HS-5 (cell line): Measurements from ENCODE around the gene CTRB2.
"Not testable (repeated sequence)": the region's sequence is repeated elsewhere in the genome, so short reads cannot be mapped to it uniquely, and the experiment has no call there.

Experiments
- DNase-seq: peaks from one replicate; pipeline ENCODE4 v3.0.0-alpha.2; 2012; ENCODE audit warnings: low read depth

The CTRB2 gene

DNA sequence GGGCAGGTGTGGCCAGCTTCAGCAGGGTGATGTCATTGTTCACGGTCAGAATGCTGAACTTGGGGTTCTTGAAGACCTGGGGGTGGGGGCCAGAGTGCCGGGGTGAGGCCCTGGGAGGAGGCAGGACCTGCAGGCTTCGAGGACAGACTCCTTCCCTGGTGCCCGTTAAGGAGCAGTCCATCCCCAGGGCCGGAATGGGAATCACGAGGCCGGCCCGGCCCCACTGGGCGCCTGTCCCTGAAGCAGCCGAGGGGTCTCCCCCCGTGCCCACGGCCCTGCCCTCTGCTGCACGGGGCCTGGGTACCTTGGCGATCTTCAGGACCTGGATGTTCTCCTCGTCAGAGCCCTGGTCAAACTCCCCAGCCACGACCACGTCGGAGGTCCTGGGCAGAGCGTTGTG, 1.5 kb downstream of the CTRB2 start:
- not testable (repeated sequence) for DNase-seq

- DNase-seq, result not testable (repeated sequence)
These were observed 2.1 kb downstream of the CTRB2 start for GRCh38 chr16:75204905-75205304.

GRCh38 chr16:75204410-75204758, 2.6 kb downstream of the CTRB2 start:
- DNase-seq, result no peak

DNA sequence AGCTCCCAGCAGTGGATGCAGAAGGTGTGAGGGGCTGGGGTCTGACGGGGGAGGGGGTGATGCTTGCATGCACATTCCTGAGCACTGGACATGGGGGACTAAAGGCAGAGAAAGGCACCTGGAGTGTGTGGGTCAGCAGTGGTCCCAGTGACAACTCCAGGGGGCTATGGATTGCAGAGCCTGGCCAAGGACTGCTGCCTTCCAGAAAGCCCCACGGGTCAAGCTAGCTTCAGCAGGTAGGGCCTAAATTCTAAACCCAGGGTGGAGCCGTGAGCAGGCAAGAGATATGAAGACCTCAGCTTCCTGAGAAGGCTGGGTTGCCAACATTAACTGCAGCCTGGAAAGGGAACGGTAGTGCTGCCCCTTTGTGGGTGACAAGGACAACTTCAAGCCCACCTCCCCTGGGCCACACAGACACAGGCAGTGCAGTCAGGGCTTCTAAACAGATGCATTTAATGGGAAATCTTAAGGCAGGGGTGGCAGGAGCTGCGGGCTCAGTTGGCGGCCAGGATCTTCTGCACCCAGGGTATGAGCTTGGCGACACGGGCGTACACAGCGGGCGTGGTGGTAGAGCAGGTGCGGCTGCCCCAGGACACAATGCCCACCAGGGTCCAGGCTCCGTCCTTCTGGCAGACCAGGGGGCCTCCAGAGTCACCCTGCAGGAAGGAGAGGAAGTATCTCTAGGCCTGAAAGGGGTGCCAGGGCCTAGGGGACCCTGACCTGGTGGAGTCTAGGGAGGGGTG, 3.1 kb downstream of the CTRB2 start:
- DNase-seq, result no peak

DNA sequence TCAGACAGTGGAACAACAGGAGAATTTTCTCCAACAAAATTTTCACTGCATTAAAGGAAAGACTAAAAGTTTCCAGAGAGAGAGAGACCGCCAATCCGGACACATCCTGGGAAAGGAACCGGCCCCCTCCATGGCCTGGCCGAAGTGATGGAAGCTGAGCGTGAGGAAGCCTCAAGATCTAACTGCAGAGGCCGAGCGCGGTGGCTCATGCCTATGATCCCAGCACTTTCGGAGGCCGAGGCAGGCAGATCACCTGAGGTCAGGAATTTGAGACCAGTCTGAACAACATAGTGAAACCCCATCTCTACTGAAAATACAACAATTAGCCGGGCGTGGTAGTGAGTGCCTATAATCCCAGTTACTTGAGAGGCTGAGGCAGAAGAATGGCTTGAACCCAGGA, 3.9 kb downstream of the CTRB2 start:
- no peak for DNase-seq

DNA sequence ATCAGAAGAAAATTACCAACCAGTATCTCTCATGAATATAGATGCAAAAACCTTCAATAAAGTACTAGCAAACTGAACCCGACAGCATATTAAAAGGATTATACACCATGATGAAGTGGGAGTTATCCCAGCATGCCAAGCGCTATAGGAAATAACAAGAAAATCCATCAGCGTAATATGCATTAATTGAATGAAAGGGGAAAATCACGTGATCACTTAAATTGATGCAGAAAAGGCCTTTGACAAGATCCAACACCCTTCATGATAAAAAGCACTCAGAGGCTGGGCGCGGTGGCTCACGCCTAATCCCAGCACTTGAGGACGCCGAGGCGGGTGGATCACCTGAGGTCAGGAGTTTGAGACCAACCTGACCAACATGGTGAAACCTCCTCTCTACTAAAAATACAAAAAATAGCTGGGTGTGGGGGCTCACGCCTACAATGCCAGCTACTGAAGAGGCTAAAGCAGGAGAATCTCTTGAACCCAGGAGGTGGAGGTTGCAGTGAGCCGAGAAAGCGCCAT, 4.8 kb downstream of the CTRB2 start:
- no peak for DNase-seq

DNA sequence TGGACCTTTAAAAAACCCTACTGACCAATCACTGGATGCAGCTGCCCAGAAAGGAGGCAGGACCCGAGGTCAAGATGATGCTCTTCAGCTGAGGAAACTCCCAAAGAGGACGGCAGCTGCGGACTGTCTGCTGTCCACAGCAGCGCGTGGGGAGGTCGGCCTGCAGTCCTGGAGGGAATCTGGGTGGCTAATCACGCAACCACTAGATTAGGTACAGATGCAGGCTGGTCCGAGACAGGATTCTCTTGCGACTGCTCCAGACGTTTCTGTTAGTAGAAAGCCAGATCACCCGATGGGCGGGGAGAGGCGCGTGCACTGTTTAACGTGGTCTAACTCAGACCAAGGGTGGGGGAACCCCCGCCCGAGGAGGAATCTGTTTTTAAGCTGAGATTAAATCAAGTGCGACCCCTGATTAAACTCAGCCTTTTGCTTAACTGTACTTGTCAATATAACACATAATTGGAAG, 8.8 kb downstream of the CTRB2 start:
- DNase-seq, result no peak

GRCh38 chr16:75197522-75198134, 9.3 kb downstream of the CTRB2 start:
- no peak for DNase-seq

GRCh38 chr16:75196836-75197235, 10.1 kb downstream of the CTRB2 start:
- DNase-seq, result no peak

- DNase-seq, result no peak
These were observed 10.9 kb downstream of the CTRB2 start for GRCh38 chr16:75195811-75196790.

DNA sequence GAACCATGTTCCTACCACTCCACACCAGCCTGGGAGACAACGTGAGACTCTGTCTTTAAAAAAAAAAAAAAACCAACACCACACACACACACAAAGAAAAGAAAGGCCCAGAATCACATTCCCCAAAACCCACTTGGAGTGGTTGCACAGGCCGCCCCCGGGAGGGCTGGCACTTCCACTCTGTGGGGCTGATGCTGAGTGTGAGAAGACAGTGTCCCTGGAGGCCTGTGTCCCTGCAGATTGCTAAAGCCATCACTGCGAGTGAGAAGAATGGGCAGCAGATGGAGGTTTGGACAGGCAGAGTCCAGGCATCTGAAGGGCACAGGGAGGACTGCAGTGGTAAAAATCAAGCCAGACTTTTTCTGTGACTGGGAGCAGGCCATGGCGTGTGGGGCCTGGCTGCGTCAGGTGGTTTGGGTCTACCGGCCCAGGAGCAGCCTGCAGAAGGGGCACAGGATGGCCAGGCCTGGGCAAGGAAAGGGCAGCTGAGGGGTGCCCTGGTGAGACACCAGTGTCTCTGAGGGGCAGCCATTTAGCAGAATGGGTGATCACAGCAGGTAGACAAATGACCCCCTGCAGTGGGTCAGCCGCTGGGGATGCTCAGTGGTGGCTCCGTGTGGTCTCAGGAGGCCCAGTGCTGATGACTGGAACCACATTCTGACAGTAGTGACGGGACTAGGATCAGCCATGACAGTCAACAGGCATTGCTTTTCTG, 13.1 kb downstream of the CTRB2 start:
- no peak for DNase-seq

GRCh38 chr16:75193265-75193650, 13.7 kb downstream of the CTRB2 start:
- DNase-seq, result no peak

GRCh38 chr16:75192606-75193264, 14.2 kb downstream of the CTRB2 start:
- DNase-seq, result no peak

GRCh38 chr16:75189638-75190245, 17.2 kb downstream of the CTRB2 start:
- no peak for DNase-seq

DNA sequence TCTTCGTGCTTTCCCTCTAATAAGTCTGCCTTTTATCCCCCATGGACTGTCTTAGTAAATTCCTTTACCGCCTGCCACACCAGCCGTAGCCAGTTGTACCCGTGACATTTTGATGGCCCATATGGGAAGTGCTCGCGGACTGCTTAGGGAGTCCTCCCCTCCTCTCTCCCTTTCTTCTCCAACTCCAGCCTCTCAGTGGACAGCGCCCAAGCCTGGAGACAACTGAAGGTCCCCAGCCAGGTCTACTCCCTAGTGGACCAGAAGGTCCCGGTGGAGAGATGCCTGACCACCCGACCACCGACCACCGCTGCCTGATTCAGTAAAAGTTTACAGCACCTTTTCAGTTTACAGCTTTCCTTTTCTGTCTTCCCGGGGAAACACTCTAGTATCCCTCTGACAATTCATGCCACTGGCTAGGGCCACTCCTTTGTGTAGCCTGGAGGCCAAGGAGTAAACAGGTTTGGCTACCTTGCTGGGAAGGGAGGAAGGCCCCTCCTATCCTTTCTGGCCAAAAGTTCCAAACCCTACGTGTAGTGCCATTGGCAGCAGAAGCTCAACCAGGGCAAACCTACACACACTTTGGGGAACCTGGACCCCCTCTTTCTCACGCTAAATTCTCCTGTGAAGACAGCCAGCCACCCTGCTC, 18.0 kb downstream of the CTRB2 start:
- DNase-seq, result no peak

DNA sequence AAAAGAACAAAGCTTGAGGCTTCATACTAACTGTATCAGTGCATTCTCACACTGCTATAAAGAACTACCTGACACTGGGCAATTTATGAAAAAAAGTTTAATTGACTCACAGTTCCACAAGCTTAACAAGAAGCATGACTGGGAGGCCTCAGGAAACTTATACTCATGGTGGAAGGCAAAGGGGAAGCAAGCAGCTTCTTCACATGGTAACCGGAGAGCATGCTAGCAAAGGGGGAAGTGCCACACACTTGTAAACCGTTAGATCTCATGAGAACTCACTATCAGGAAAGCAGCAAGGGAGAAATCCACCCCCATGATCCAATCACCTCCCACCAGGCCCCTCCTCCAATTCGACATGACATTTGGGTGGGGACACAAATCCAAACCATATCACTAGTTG, 25.3 kb downstream of the CTRB2 start:
- DNase-seq, result no peak

DNA sequence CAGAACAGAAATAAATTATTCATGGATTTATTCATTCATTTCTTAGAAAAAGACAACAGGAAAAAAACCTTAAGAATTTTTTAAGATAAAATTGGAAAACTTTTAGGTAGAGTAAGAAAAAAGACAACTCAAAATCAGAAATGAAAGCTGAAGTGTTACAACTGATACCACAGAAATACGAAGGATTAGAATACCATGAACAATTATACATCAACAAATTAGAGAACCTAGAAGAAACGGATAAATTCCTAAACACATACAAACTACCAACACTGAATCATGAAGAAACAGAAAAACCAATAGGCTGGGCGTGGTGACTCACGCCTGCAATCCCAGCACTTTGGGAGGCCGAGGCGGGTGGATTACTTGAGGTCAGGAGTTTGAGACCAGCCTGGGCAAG, 27.8 kb downstream of the CTRB2 start:
- no peak for DNase-seq

DNA sequence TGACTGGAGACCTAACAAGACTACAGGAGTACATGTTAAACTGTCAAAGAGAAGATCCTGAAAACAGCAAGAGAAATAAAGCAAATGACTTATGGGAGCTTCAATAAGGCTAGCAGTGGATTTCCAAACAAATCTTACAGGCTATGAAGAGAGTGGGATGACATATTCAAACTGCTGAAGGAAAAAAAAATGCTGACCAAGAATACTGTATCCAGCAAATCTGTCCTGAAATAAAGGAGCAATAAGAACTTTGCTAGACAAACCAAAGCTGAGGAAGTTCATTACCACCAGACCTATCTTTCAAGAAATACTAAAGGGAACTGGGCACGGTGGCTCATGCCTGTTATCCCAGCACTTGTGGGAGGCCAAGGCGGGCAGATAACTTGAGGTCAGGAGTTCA, 30.0 kb downstream of the CTRB2 start:
- DNase-seq, result no peak

- no peak for DNase-seq
These were observed 31.9 kb downstream of the CTRB2 start for GRCh38 chr16:75175074-75175473.

GRCh38 chr16:75172578-75172977, 34.4 kb downstream of the CTRB2 start:
- no peak for DNase-seq
